NCI-H524 (cell line): ENCODE data around the gene EML6.

ENCODE experiments used
- DNase-seq, 2 experiments: peaks; one replicate each; lab custom pipeline; 2025; lab: John Stamatoyannopoulos, UW

The EML6 gene

GRCh38 chr2:54946220-54946805 is 222.9 kb downstream of the EML6 start:
- no peak for DNase-seq

- no peak for DNase-seq
Observed at GRCh38 chr2:54947136-54947535, 223.7 kb downstream of the EML6 start.

GRCh38 chr2:54947646-54948045 is 224.2 kb downstream of the EML6 start:
- no peak for DNase-seq

- no peak for DNase-seq
Observed at GRCh38 chr2:54948120-54948519, 224.7 kb downstream of the EML6 start.

- DNase-seq: no peak
Observed at GRCh38 chr2:54949431-54949830, 226.0 kb downstream of the EML6 start.

GRCh38 chr2:54950811-54951210 is 227.3 kb downstream of the EML6 start:
- no peak for DNase-seq

- DNase-seq: no peak
Observed at GRCh38 chr2:54952425-54952824, 229.0 kb downstream of the EML6 start.

GRCh38 chr2:54952978-54953456 is 229.6 kb downstream of the EML6 start:
- DNase-seq: no peak

- DNase-seq: no peak
Observed at GRCh38 chr2:54954158-54954557, 230.7 kb downstream of the EML6 start.

GRCh38 chr2:54954705-54955357 is 231.4 kb downstream of the EML6 start:
- no peak for DNase-seq

- DNase-seq: no peak
Observed at GRCh38 chr2:54955358-54956110, 232.1 kb downstream of the EML6 start.

GRCh38 chr2:54956111-54956627 is 232.7 kb downstream of the EML6 start:
- peak in 1 of 2 experiments; percentile 39 for DNase-seq

GRCh38 chr2:54957321-54957999 is 234.0 kb downstream of the EML6 start:
- peak; percentile 44 to 78 for DNase-seq

- no peak for DNase-seq
Observed at GRCh38 chr2:54958717-54959371, 235.4 kb downstream of the EML6 start.

- no peak for DNase-seq
Observed at GRCh38 chr2:54960164-54960563, 236.7 kb downstream of the EML6 start.

GRCh38 chr2:54962511-54962910 is 239.0 kb downstream of the EML6 start:
- DNase-seq: no peak

GRCh38 chr2:54962935-54963440 is 239.5 kb downstream of the EML6 start:
- DNase-seq: peak; percentile 31 to 61

GRCh38 chr2:54963476-54963875 is 240.0 kb downstream of the EML6 start:
- no peak for DNase-seq

- no peak for DNase-seq
Observed at GRCh38 chr2:54964271-54964670, 240.8 kb downstream of the EML6 start.

- DNase-seq: no peak
Observed at GRCh38 chr2:54964816-54965215, 241.4 kb downstream of the EML6 start.

- no peak for DNase-seq
Observed at GRCh38 chr2:54965425-54965824, 242.0 kb downstream of the EML6 start.
